ENCODE data around the gene AMZ2.

DNA sequence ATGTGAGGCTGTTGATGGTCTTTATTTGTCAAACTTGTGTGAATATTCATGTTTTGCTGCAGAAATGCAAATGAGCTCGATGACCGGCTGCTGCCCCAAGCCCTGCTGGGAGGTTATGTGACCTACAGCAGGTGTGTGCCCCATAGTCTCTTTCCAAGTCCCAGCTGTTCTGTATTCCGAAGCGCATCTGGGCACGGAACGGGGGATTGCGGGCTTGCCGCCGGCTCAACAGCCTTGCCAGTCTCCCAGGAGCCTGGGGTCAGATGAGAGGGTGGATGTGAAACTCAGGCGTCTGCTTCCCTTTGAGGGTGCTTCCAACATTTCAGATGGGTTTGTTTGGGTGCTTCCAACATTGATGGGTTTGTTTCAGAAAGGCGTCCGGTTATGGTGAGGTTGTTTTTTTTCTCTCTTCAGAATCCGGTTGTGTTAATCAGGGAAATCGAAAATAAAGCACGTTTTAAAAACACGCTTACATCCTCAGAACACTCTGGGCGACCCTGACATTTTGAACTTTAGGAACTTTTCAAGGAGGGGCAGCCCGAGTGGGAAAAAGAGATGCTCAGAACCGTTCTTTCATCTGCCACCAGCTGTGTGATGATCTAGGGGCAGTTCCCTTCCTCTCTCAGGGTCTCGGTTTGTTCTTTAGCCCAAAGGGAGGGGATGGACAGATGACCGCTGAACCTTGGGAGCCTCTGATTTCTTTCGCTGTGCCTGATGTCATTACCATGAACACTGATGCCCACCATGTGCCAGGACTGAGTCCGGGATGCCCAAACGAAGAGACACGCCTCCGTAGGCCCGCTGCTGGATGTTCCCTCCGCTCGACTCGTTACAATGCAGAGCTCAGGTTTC, 47.8 kb upstream of the AMZ2 start:
- no peak; the same call in 1 of the 2 replicates for TF ChIP-seq SUZ12 (IDR thresholded peaks at IDR 0.05; ENCODE audit: low read length)
- no peak for TF ChIP-seq POLR2A (IDR thresholded peaks at IDR 0.05; ENCODE audit: control extremely low read depth in 1 of 2, low read depth in 2 of 2, low read length in 2 of 2)
- no peak for TF ChIP-seq ZNF274 (IDR thresholded peaks at IDR 0.05; ENCODE audit: borderline replicate concordance, extremely low read depth, low read length)
- no peak for TF ChIP-seq EZH2 (IDR thresholded peaks at IDR 0.05; ENCODE audit: low read depth, low read length, severe bottlenecking)
- no peak for TF ChIP-seq JUND (IDR thresholded peaks at IDR 0.05; ENCODE audit: low read length)
- TF ChIP-seq FOSL1 (IDR thresholded peaks at IDR 0.05; ENCODE audit: insufficient read depth, low read depth, low read length) = no peak
- TF ChIP-seq, protein P1, sequence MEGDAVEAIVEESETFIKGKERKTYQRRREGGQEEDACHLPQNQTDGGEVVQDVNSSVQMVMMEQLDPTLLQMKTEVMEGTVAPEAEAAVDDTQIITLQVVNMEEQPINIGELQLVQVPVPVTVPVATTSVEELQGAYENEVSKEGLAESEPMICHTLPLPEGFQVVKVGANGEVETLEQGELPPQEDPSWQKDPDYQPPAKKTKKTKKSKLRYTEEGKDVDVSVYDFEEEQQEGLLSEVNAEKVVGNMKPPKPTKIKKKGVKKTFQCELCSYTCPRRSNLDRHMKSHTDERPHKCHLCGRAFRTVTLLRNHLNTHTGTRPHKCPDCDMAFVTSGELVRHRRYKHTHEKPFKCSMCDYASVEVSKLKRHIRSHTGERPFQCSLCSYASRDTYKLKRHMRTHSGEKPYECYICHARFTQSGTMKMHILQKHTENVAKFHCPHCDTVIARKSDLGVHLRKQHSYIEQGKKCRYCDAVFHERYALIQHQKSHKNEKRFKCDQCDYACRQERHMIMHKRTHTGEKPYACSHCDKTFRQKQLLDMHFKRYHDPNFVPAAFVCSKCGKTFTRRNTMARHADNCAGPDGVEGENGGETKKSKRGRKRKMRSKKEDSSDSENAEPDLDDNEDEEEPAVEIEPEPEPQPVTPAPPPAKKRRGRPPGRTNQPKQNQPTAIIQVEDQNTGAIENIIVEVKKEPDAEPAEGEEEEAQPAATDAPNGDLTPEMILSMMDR (IDR thresholded peaks at IDR 0.05; ENCODE audit: control extremely low read depth in 1 of 3, insufficient read depth in 1 of 3, low read depth in 1 of 3, low read length in 3 of 3) = no peak
- no peak for TF ChIP-seq GABPA (IDR thresholded peaks at IDR 0.05; ENCODE audit: borderline replicate concordance, insufficient read depth, low read length)

Data from H1 (cell line).